Kidney epithelial cell (primary cell): ENCODE results near the gene GNAO1. TPM values are rescaled to one million over a fixed set of nuclear protein-coding genes. Genes with fewer than 3 reads are reported as not detected.

Experiments
- DNase-seq: peaks from one replicate; pipeline ENCODE4 v3.0.0-alpha.2; 2010; ENCODE audit warnings: low read depth
- H3K27me3 ChIP-seq: 2 replicates; pipeline ENCODE4 v1.6.0; 2011; ENCODE audit warnings: low read length; ENCODE audit not compliant: control insufficient read depth, insufficient read depth
- H3K36me3 ChIP-seq: 2 replicates; pipeline ENCODE4 v1.5.1; 2011; ENCODE audit warnings: low read length; ENCODE audit not compliant: control insufficient read depth, insufficient read depth
- H3K4me3 ChIP-seq: 2 replicates; pipeline ENCODE4 v1.5.1; 2011; ENCODE audit warnings: low read depth, mild to moderate bottlenecking, control low read depth, low read length
- total RNA-seq: library from RNA; depleted of rRNA; stranded (reverse); fragments of >200 nt; gene quantifications from 2 replicates; pipeline ENCODE4 v1.2.3, GENCODE V29; 2015
- TF ChIP-seq, protein P1 (sequence below): IDR thresholded peaks from 2 replicates; pipeline ENCODE4 v1.5.1; 2011; ENCODE audit warnings: mild to moderate bottlenecking, moderate library complexity, low read length, control low read depth, inconsistent platforms; ENCODE audit not compliant: insufficient read depth, poor library complexity, severe bottlenecking

The GNAO1 gene
- total RNA-seq, 1 donor from 2014 or later = 5.7 TPM

DNA sequence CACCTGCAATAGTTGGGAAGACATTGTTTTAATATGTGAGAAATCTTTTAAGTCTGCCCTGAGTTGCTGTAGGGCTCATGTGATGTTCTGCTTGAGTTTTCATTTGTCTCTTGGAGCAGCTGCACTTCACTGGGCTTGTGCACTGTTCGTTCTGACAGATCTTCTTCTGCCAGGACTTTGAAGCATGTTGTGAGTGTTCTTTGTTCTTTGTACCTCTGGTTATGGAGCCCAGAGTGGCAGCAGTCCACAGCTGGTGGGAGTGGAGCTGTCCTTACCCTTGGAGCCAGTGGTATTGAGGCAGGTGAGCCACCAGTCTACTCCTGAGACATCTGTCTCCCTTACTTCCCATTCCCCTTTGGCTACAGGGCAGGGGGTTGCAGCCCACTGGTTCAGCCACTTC is 64.6 kb downstream of the GNAO1 start:
- TF ChIP-seq, protein P1, sequence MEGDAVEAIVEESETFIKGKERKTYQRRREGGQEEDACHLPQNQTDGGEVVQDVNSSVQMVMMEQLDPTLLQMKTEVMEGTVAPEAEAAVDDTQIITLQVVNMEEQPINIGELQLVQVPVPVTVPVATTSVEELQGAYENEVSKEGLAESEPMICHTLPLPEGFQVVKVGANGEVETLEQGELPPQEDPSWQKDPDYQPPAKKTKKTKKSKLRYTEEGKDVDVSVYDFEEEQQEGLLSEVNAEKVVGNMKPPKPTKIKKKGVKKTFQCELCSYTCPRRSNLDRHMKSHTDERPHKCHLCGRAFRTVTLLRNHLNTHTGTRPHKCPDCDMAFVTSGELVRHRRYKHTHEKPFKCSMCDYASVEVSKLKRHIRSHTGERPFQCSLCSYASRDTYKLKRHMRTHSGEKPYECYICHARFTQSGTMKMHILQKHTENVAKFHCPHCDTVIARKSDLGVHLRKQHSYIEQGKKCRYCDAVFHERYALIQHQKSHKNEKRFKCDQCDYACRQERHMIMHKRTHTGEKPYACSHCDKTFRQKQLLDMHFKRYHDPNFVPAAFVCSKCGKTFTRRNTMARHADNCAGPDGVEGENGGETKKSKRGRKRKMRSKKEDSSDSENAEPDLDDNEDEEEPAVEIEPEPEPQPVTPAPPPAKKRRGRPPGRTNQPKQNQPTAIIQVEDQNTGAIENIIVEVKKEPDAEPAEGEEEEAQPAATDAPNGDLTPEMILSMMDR = no peak
- no peak for DNase-seq
- no peak overlapping the region for H3K4me3 ChIP-seq
- peaks cover 3% of the 10 kb centered on the region for H3K27me3 ChIP-seq
- no peaks in the 10 kb centered on the region for H3K36me3 ChIP-seq

DNA sequence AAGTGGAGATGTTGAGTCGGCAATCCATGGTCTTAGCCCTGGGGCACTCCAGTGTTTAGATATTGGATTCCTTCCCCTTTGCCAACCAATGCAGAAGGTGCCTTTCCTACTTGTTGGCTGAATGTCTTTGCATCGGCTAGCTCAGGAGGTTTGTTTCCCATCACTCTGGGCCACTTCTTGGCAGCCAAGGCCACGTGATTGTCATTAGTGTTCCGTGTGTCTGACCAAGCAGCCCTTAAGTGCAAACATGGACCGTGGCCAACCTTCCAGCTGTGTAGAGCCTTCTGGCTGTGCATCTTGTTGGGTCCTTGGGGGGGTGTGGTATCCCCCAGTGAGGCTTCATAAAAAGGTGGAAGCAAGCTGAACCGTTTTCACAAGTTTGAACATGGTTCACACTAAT is 66.0 kb downstream of the GNAO1 start:
- H3K4me3 ChIP-seq = no peak overlapping the region
- no peaks in the 10 kb centered on the region for H3K36me3 ChIP-seq
- DNase-seq = no peak
- TF ChIP-seq, protein P1 = no peak
- H3K27me3 ChIP-seq = peaks cover 3% of the 10 kb centered on the region

DNA sequence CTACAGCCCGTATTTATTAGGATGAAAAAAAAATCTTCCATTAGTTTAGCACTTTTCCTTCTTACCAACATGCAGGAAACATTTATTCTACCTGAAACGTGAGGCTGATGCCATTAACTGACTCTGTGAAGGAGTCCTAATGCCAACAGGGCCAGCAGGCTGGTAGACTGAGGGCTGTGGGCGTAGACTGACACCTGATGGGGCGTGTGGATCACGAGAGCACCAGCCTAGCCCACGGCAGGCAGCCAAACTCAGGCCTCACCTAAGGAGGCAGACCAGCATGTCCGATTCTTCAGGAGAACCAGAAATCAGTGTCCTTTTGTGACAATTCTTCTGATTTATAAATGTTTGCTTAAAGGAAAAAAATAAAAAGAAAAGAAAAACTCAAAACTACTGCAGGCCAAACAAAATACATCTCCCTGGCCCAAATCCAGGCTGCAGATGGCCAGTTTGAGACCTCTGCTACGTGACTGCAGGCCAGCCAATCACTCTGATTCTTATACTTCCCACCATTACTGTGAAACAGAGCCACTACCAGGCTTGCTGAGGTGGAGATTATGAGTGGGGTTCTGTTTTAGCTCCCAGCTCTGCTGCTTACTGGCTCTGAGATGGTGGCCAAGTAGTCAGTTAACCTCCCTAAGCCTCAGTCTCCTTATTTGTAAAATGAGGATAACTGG is 66.5 kb downstream of the GNAO1 start:
- Histone ChIP-seq H3K4me3 (no peak overlapping the region), H3K27me3 (peaks cover 3% of the 10 kb centered on the region), H3K36me3 (no peaks in the 10 kb centered on the region)
- DNase-seq = no peak
- TF ChIP-seq, protein P1 = no peak

DNA sequence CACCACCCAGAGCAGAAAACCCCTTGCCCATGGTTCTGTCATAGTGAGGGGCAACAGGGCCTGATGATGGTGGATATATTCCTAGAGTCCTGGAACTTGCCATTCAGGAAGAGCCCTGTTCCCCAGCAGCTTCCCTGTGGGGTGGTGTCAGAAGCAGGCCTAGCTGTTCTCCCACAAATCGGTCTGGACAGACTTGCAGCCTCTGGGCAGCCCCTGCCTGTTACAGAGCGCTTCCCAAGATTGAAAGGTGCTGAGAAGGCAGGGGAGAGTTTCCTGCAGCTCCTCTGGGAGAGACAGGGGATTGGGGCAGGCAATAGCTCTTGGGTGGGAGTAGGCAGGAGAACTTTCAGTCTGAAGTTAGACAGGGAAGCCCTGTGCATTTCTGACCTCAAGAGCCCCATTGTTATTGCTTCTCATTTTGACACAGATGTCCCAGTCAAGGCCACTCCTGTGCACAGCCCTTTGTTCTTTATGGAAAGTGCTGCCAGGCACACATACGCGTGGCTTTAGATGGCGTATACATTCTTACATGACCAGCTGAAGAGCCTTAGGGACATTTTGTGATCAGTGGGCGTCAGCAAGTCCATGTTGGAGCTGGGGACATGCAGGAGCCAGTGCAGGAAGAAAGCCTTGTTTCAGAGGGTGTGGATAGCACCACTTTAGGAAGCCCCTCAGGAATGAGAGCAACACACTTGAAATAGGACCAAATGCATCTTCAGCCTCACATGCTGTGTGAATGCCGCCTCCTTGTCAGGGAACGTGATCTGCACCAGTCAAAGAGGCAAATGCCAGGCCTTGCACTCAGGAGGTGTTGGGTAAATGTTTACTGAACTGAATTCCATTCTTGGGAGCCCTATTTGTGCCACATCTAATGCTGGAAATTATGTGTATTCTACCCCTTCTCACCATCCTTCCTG is 67.5 kb downstream of the GNAO1 start:
- DNase-seq = no peak
- H3K27me3 ChIP-seq = no peaks in the 10 kb centered on the region
- H3K36me3 ChIP-seq = no peaks in the 10 kb centered on the region
- TF ChIP-seq, protein P1 = no peak
- H3K4me3 ChIP-seq = no peak overlapping the region

DNA sequence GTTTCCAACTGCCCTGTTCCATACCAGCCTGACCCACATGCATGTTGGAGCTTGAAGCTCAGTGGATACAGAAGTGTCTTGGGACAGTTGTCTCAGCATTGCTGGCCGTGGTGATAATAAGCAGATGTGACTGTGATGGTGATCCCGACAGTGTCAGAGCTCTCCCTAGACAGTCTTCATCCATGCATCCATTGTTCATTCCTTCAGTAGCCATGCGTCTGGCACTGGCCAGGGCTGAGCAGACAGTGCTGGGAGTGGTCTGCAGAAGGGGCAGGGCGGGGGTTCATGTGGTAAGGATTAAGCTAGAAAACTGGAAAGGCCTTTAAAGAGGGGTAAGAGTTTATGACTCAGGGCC is 68.1 kb downstream of the GNAO1 start:
- DNase-seq = no peak
- H3K4me3 ChIP-seq = no peak overlapping the region
- no peaks in the 10 kb centered on the region for H3K36me3 ChIP-seq
- no peaks in the 10 kb centered on the region for H3K27me3 ChIP-seq
- TF ChIP-seq, protein P1 = no peak
